Measurements from ENCODE around the gene GALK1.

GRCh38 chr17:75773808-75774470 is 8.9 kb upstream of the GALK1 start:
- TF ChIP-seq CTCF (IDR thresholded peaks at IDR 0.05; ENCODE audit: low read length), result no peak
- no peak for TF ChIP-seq EZH2 (IDR thresholded peaks at IDR 0.05; ENCODE audit: borderline replicate concordance, low read length)
